OCI-LY7 (cell line): Measurements from ENCODE around the gene C6orf89. TPM values are rescaled to one million over a fixed set of nuclear protein-coding genes. Genes with fewer than 3 reads are reported as not detected.

Source experiments
- BruUV-seq: library from RNA; stranded (reverse); fragments of 400-500 nt; replicated peaks from 2 replicates; lab custom pipeline; 2021; lab: Mats Ljungman, UMichigan
- CTCF ChIA-PET: fragments of 300-600 bp; sonication (Branson Sonifier 250); formaldehyde crosslinking; loops from one replicate; lab custom pipeline; 2022; ENCODE audit warnings: antibody characterized with exemption; ENCODE audit not compliant: unreplicated experiment; lab: Charles Lee
- POLR2A ChIA-PET: fragments of 300-600 bp; sonication (Branson Sonifier 250); formaldehyde crosslinking; loops from one replicate; lab custom pipeline; 2022; ENCODE audit warnings: antibody characterized with exemption; lab: Charles Lee
- DNase-seq: peaks from one replicate; pipeline ENCODE4 v3.0.0-alpha.2; 2015; ENCODE audit warnings: low spot score
- H2AFZ ChIP-seq: fragments of 200-600 bp; sonication (generic), shearing (Covaris generic); 2 replicates; pipeline ENCODE4 v1.6.1; 2014; ENCODE audit warnings: mild to moderate bottlenecking, antibody characterized with exemption, low read length, moderate library complexity
- H3K27ac ChIP-seq: fragments of 200-600 bp; sonication (generic); 2 replicates; pipeline ENCODE4 v1.5.1; 2014; ENCODE audit warnings: mixed run types, low read depth, mild to moderate bottlenecking, moderate library complexity, low read length, inconsistent platforms; ENCODE audit not compliant: poor library complexity, severe bottlenecking
- H3K36me3 ChIP-seq: fragments of 200-600 bp; sonication (generic); 2 replicates; pipeline ENCODE4 v1.6.1; 2014; ENCODE audit warnings: mild to moderate bottlenecking, antibody characterized with exemption, low read length, moderate library complexity, mixed read lengths; ENCODE audit not compliant: insufficient read depth
- H3K4me1 ChIP-seq: fragments of 200-600 bp; sonication (generic); 2 replicates; pipeline ENCODE4 v1.5.1; 2014; ENCODE audit warnings: mild to moderate bottlenecking, low read length; ENCODE audit not compliant: insufficient read depth, poor library complexity, severe bottlenecking
- H3K4me2 ChIP-seq: fragments of 200-600 bp; sonication (generic); 2 replicates; pipeline ENCODE4 v1.6.1; 2014; ENCODE audit warnings: mild to moderate bottlenecking, low read length
- H3K4me3 ChIP-seq: fragments of 200-600 bp; sonication (generic); 2 replicates; pipeline ENCODE4 v1.5.1; 2014; ENCODE audit warnings: mild to moderate bottlenecking, low read depth, low read length; ENCODE audit not compliant: poor library complexity, severe bottlenecking
- H3K79me2 ChIP-seq: fragments of 200-600 bp; sonication (generic); 2 replicates; pipeline ENCODE4 v1.6.1; 2016; ENCODE audit warnings: low read depth, mild to moderate bottlenecking, low read length, moderate library complexity, mixed read lengths; ENCODE audit not compliant: insufficient read depth
- H3K9me2 ChIP-seq: fragments of 200-600 bp; sonication (generic); 2 replicates; pipeline ENCODE4 v1.6.1; 2016; ENCODE audit warnings: mild to moderate bottlenecking, low read length, mixed read lengths; ENCODE audit not compliant: insufficient read depth
- H3K9me3 ChIP-seq: fragments of 200-600 bp; sonication (generic); 2 replicates; pipeline ENCODE4 v1.6.1; 2014; ENCODE audit warnings: mild to moderate bottlenecking, mixed run types, low read length, mixed read lengths
- H4K20me1 ChIP-seq: fragments of 200-600 bp; sonication (generic); 2 replicates; pipeline ENCODE4 v1.6.1; 2014; ENCODE audit warnings: mild to moderate bottlenecking, antibody characterized with exemption, low read length, moderate library complexity, mixed read lengths; ENCODE audit not compliant: insufficient read depth
- CTCF ChIP-seq: fragments of 200-600 bp; sonication (generic); conservative IDR thresholded peaks from 2 replicates; pipeline ENCODE4 v1.5.1; 2014; ENCODE audit warnings: mild to moderate bottlenecking, antibody characterized with exemption, low read length, moderate library complexity, mixed read lengths
- EZH2phosphoT487 ChIP-seq: fragments of 200-600 bp; sonication (generic); IDR thresholded peaks from 2 replicates; pipeline ENCODE4 v1.6.1; 2018; ENCODE audit warnings: low read depth, borderline replicate concordance, mild to moderate bottlenecking, mixed run types, antibody characterized with exemption, low read length, moderate library complexity, mixed read lengths
- intact Hi-C: fragments of 100-400 bp; cut with micrococcal nuclease; formaldehyde crosslinking; loops from one replicate; pipeline ENCODE4 v1.10.0; 2022; ENCODE audit not compliant: unreplicated experiment
- total RNA-seq, 2 experiments: library from RNA; depleted of rRNA in 1 of 2; stranded (reverse); fragments of >200 nt in 1 of 2; shearing (Covaris generic) in 1 of 2; gene quantifications; 2 replicates each; pipeline ENCODE4 v1.2.3, GENCODE V29; 2014 to 2022

Gene C6orf89
- total RNA-seq, 2 experiments from 2014 or later, result 20.1 to 25.7 TPM

GRCh38 chr6:36874443-36875249 is 11.1 kb upstream of the C6orf89 start, which contains the start of gene PPIL1:
Gene PPIL1, minus strand, starts transcription at chr6:36874803. Its CDS starts 31 bp downstream, at chr6:36874772.
- no TSS peak for BruUV-seq
- TF ChIP-seq CTCF (0 out of 2 replicates have a peak, but pooled peaks have one; percentile 15), EZH2phosphoT487 (no peak)
- Histone ChIP-seq H3K9me2 (no peaks in the 10 kb centered on the region), H3K79me2 (peaks cover 35% of the 10 kb centered on the region), H3K36me3 (peaks cover 31% of the 10 kb centered on the region), H3K4me3 (peak within 1 kb of the TSS; percentile 88), H4K20me1 (no peaks in the 10 kb centered on the region; the same call in 1 of the 2 replicates), H3K27ac (peak within 1 kb of the TSS; percentile 68), H3K9me3 (no peaks in the 10 kb centered on the region), H3K4me1 (peaks cover 24% of the 10 kb centered on the region), H2AFZ (peak within 1 kb of the TSS; percentile 96), H3K4me2 (peak within 1 kb of the TSS; percentile 80)
- POLR2A ChIA-PET, result interaction anchor here (0.6 to 4.8 kb wide), 14 partner anchors 7 to 370 kb away, joined by 3 to 50 read pairs (median 4); partner anchors contain the start of genes C6orf89 and FGD2
- CTCF ChIA-PET, result interaction anchor here (1.6 to 3.4 kb wide), 2 partner anchors 11 to 21 kb away, joined by 4 to 20 read pairs; partner anchors contain the start of gene C6orf89
- DNase-seq, result peak; percentile 94
- intact Hi-C loops, result loop anchor here (1.0 kb wide), 1 partner anchor 132 kb away; no protein-coding TSS in a partner anchor

GRCh38 chr6:36875250-36875633 is 10.5 kb upstream of the C6orf89 start:
- Histone ChIP-seq H3K79me2 (peaks cover 35% of the 10 kb centered on the region), H3K4me2 (peak overlapping the region; percentile 80), H3K27ac (peak overlapping the region; percentile 68), H2AFZ (peak overlapping the region; percentile 96), H3K9me3 (0 out of 2 replicates have a peak, but pooled peaks cover 4% of the 10 kb centered on the region), H3K36me3 (peaks cover 25% of the 10 kb centered on the region), H3K4me1 (peaks cover 24% of the 10 kb centered on the region), H3K9me2 (no peaks in the 10 kb centered on the region), H4K20me1 (no peaks in the 10 kb centered on the region; the same call in 1 of the 2 replicates), H3K4me3 (peak overlapping the region; percentile 88)
- ChIA-PET CTCF (interaction anchor here (1.6 to 3.4 kb wide), 2 partner anchors 10 to 21 kb away, joined by 4 to 20 read pairs; partner anchors contain the start of gene C6orf89), POLR2A (interaction anchor here (1.0 to 4.8 kb wide), 7 partner anchors 8 to 131 kb away, joined by 3 to 50 read pairs (median 5); partner anchors contain the start of genes C6orf89 and FGD2)
- DNase-seq, result no peak
- intact Hi-C loops, result no loop called here
- BruUV-seq, result TSS peak; percentile 93
- TF ChIP-seq CTCF, result no peak
- TF ChIP-seq EZH2phosphoT487, result no peak
